Liver (tissue), 9 donors: ENCODE measurements around the gene LRRC47. TPM values are rescaled to one million over a fixed set of nuclear protein-coding genes. Genes with fewer than 3 reads are reported as not detected.
"Not testable (repeated sequence)": the region's sequence is repeated elsewhere in the genome, so short reads cannot be mapped to it uniquely, and the experiment has no call there.

Experiments
- DNase-seq: peaks from one replicate; pipeline ENCODE4 v3.0.0-alpha.2; 2017; ENCODE audit warnings: low spot score
- H3K27ac ChIP-seq, 2 donors: one replicate each; pipeline ENCODE4 v1.7.0; 2013; ENCODE audit warnings: inconsistent platforms in 2 of 2, low read length in 2 of 2, control low read depth in 1 of 2, low read depth in 1 of 2, mild to moderate bottlenecking in 1 of 2
- H3K27me3 ChIP-seq, 4 donors: one replicate each; pipeline versions ENCODE4 v1.6.1 to v1.7.0; 2013; ENCODE audit warnings: low read length in 3 of 4, inconsistent platforms in 1 of 4, mild to moderate bottlenecking in 1 of 4, moderate library complexity in 1 of 4; ENCODE audit not compliant: control insufficient read depth in 4 of 4, insufficient read depth in 4 of 4
- H3K36me3 ChIP-seq, 4 donors: one replicate each; pipeline versions ENCODE4 v1.6.1 to v1.7.0; 2013; ENCODE audit warnings: low read length in 3 of 4, mild to moderate bottlenecking in 3 of 4, low read depth in 1 of 4, moderate library complexity in 1 of 4; ENCODE audit not compliant: control insufficient read depth in 4 of 4, insufficient read depth in 3 of 4
- H3K4me1 ChIP-seq, 4 donors: one replicate each; pipeline versions ENCODE4 v1.6.1 to v1.7.0; 2013; ENCODE audit warnings: low read length in 3 of 4, mild to moderate bottlenecking in 3 of 4, moderate library complexity in 1 of 4; ENCODE audit not compliant: control insufficient read depth in 4 of 4, insufficient read depth in 4 of 4
- H3K4me3 ChIP-seq, 3 donors: one replicate each; pipeline versions ENCODE4 v1.6.1 to v1.7.0; 2013; ENCODE audit warnings: low read length in 3 of 3, control low read depth in 1 of 3, low read depth in 1 of 3, mild to moderate bottlenecking in 1 of 3
- H3K9ac ChIP-seq, 2 donors: one replicate each; pipeline ENCODE4 v1.7.0; 2013; ENCODE audit warnings: low read length in 2 of 2, mild to moderate bottlenecking in 2 of 2, moderate library complexity in 2 of 2, control low read depth in 1 of 2, low read depth in 1 of 2
- H3K9me3 ChIP-seq, 4 donors: one replicate each; pipeline versions ENCODE4 v1.6.1 to v1.7.0; 2013; ENCODE audit warnings: low read length in 3 of 4; ENCODE audit not compliant: control insufficient read depth in 4 of 4
- ATF3 ChIP-seq: IDR thresholded peaks from 2 replicates; pipeline ENCODE4 v1.6.1; 2016; ENCODE audit warnings: antibody characterized with exemption
- EGR1 ChIP-seq, 2 donors: IDR thresholded peaks; 2 replicates each; pipeline ENCODE4 v1.6.1; 2016 to 2018; ENCODE audit warnings: antibody characterized with exemption in 2 of 2, low read depth in 2 of 2
- FOXA1 ChIP-seq: IDR thresholded peaks from 2 replicates; pipeline ENCODE4 v1.6.1; 2016; ENCODE audit warnings: antibody characterized with exemption
- FOXA2 ChIP-seq: IDR thresholded peaks from 2 replicates; pipeline ENCODE4 v1.6.1; 2016; ENCODE audit warnings: antibody characterized with exemption
- GABPA ChIP-seq, 2 donors: IDR thresholded peaks in 1 of 2; conservative IDR thresholded peaks in 1 of 2; 2 replicates each; pipeline ENCODE4 v1.6.1; 2016; ENCODE audit warnings: antibody characterized with exemption in 2 of 2, mild to moderate bottlenecking in 1 of 2, moderate library complexity in 1 of 2
- HNF4A ChIP-seq, 2 donors: conservative IDR thresholded peaks; 2 replicates each; pipeline ENCODE4 v1.6.1; 2016; ENCODE audit warnings: antibody characterized with exemption in 2 of 2, mild to moderate bottlenecking in 2 of 2
- HNF4G ChIP-seq: IDR thresholded peaks from 2 replicates; pipeline ENCODE4 v1.6.1; 2016; ENCODE audit warnings: antibody characterized with exemption
- JUND ChIP-seq, 2 donors: IDR thresholded peaks; 2 replicates each; pipeline ENCODE4 v1.6.1; 2016; ENCODE audit warnings: antibody characterized with exemption in 2 of 2
- MAX ChIP-seq: IDR thresholded peaks from 2 replicates; pipeline ENCODE4 v1.6.1; 2016; ENCODE audit warnings: antibody characterized with exemption
- NR2F2 ChIP-seq: IDR thresholded peaks from 2 replicates; pipeline ENCODE4 v1.6.1; 2016; ENCODE audit warnings: antibody characterized with exemption
- RAD21 ChIP-seq, 2 donors: IDR thresholded peaks; 2 replicates each; pipeline ENCODE4 v1.6.1; 2016; ENCODE audit warnings: antibody characterized with exemption in 2 of 2, mild to moderate bottlenecking in 2 of 2
- RXRA ChIP-seq, 2 donors: IDR thresholded peaks; 2 replicates each; pipeline ENCODE4 v1.6.1; 2017 to 2018; ENCODE audit warnings: antibody characterized with exemption in 2 of 2, mild to moderate bottlenecking in 1 of 2
- SP1 ChIP-seq: IDR thresholded peaks from 2 replicates; pipeline ENCODE4 v1.6.1; 2018; ENCODE audit warnings: antibody characterized with exemption, mild to moderate bottlenecking
- TAF1 ChIP-seq: conservative IDR thresholded peaks from 2 replicates; pipeline ENCODE4 v1.6.1; 2016; ENCODE audit warnings: antibody characterized with exemption, mild to moderate bottlenecking
- YY1 ChIP-seq: IDR thresholded peaks from 2 replicates; pipeline ENCODE4 v1.6.1; 2016; ENCODE audit warnings: antibody characterized with exemption, mild to moderate bottlenecking
- WGBS: extraction: QIAGEN DNeasy Blood & Tissue Kit; methylation state at CpG from one replicate; pipeline ENCODE4 v1.1.7; 2013; 5-methylcytosine and 5-hydroxymethylcytosine counted together
- polyA plus RNA-seq, 2 donors: library from polyadenylated mRNA; stranded (reverse) in 1 of 2; unstranded in 1 of 2; fragments of 200-250 nt in 1 of 2; fragments of >200 nt in 1 of 2; fragmentation: Nextera tagmentation in 1 of 2; extraction: Ambion mirVana in 1 of 2; gene quantifications; one replicate each; pipeline versions ENCODE4 v1.2.1 to v1.2.3, GENCODE V29; 2013 to 2015
- total RNA-seq, 2 donors: library from RNA; depleted of rRNA; stranded (reverse); fragments of >200 nt; gene quantifications; one replicate each; pipeline ENCODE4 v1.2.3, GENCODE V29; 2014
- TF ChIP-seq, protein P1 (sequence below): IDR thresholded peaks from 2 replicates; pipeline ENCODE4 v1.6.1; 2016; ENCODE audit warnings: antibody characterized with exemption
- TF ChIP-seq, protein P2 (sequence below): IDR thresholded peaks from 2 replicates; pipeline ENCODE4 v1.6.1; 2016; ENCODE audit warnings: antibody characterized with exemption, mild to moderate bottlenecking
- TF ChIP-seq, protein P3 (sequence below): fragments of 150-350 bp; IDR thresholded peaks from 2 replicates; pipeline ENCODE4 v1.5.1; 2017; ENCODE audit warnings: improper control_type of control experiment, low read depth, low read length; ENCODE audit not compliant: missing input control
- donor health status: healthy.
- donor health status: healthy.
- donor health status: healthy.
- donor health status: healthy.
- donor health status: healthy.

The LRRC47 gene
- total and polyA plus RNA-seq, 4 donors: 8.7 to 23.8 (median 15.4) TPM

GRCh38 chr1:3811595-3811911 is 15.3 kb upstream of the LRRC47 start:
- no peak for DNase-seq
- H3K27ac ChIP-seq: no peak overlapping the region
- no peak overlapping the region for H3K4me3 ChIP-seq
- TF ChIP-seq YY1 (no peak), FOXA1 (no peak), NR2F2 (no peak), HNF4G (no peak), MAX (no peak), FOXA2 (no peak), HNF4A (conservative IDR thresholded peaks at IDR 0.05) (no peak), EGR1 (IDR thresholded peaks at IDR 0.05; ENCODE audit: low read depth in 2 of 2) (no peak), JUND (IDR thresholded peaks at IDR 0.05) (no peak), RAD21 (IDR thresholded peaks at IDR 0.05) (no peak), ATF3 (no peak), SP1 (no peak), TAF1 (no peak), RXRA (IDR thresholded peaks at IDR 0.05) (no peak), GABPA (IDR thresholded peaks at IDR 0.05 in 1 of 2, conservative IDR thresholded peaks at IDR 0.05 in 1 of 2) (no peak)
- TF ChIP-seq, protein P1, sequence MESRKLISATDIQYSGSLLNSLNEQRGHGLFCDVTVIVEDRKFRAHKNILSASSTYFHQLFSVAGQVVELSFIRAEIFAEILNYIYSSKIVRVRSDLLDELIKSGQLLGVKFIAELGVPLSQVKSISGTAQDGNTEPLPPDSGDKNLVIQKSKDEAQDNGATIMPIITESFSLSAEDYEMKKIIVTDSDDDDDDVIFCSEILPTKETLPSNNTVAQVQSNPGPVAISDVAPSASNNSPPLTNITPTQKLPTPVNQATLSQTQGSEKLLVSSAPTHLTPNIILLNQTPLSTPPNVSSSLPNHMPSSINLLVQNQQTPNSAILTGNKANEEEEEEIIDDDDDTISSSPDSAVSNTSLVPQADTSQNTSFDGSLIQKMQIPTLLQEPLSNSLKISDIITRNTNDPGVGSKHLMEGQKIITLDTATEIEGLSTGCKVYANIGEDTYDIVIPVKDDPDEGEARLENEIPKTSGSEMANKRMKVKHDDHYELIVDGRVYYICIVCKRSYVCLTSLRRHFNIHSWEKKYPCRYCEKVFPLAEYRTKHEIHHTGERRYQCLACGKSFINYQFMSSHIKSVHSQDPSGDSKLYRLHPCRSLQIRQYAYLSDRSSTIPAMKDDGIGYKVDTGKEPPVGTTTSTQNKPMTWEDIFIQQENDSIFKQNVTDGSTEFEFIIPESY: no peak
- TF ChIP-seq, protein P2, sequence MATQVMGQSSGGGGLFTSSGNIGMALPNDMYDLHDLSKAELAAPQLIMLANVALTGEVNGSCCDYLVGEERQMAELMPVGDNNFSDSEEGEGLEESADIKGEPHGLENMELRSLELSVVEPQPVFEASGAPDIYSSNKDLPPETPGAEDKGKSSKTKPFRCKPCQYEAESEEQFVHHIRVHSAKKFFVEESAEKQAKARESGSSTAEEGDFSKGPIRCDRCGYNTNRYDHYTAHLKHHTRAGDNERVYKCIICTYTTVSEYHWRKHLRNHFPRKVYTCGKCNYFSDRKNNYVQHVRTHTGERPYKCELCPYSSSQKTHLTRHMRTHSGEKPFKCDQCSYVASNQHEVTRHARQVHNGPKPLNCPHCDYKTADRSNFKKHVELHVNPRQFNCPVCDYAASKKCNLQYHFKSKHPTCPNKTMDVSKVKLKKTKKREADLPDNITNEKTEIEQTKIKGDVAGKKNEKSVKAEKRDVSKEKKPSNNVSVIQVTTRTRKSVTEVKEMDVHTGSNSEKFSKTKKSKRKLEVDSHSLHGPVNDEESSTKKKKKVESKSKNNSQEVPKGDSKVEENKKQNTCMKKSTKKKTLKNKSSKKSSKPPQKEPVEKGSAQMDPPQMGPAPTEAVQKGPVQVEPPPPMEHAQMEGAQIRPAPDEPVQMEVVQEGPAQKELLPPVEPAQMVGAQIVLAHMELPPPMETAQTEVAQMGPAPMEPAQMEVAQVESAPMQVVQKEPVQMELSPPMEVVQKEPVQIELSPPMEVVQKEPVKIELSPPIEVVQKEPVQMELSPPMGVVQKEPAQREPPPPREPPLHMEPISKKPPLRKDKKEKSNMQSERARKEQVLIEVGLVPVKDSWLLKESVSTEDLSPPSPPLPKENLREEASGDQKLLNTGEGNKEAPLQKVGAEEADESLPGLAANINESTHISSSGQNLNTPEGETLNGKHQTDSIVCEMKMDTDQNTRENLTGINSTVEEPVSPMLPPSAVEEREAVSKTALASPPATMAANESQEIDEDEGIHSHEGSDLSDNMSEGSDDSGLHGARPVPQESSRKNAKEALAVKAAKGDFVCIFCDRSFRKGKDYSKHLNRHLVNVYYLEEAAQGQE: no peak
- TF ChIP-seq, protein P3, sequence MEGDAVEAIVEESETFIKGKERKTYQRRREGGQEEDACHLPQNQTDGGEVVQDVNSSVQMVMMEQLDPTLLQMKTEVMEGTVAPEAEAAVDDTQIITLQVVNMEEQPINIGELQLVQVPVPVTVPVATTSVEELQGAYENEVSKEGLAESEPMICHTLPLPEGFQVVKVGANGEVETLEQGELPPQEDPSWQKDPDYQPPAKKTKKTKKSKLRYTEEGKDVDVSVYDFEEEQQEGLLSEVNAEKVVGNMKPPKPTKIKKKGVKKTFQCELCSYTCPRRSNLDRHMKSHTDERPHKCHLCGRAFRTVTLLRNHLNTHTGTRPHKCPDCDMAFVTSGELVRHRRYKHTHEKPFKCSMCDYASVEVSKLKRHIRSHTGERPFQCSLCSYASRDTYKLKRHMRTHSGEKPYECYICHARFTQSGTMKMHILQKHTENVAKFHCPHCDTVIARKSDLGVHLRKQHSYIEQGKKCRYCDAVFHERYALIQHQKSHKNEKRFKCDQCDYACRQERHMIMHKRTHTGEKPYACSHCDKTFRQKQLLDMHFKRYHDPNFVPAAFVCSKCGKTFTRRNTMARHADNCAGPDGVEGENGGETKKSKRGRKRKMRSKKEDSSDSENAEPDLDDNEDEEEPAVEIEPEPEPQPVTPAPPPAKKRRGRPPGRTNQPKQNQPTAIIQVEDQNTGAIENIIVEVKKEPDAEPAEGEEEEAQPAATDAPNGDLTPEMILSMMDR: no peak
- no peaks in the 10 kb centered on the region for H3K27me3 ChIP-seq
- 63% methylated on average over 2 of the region's 2 CpGs for WGBS
- no peak overlapping the region for H3K9ac ChIP-seq
- H3K36me3 ChIP-seq: peaks cover 3 to 26% (median 9%) of the 10 kb centered on the region in 4 donors
- H3K9me3 ChIP-seq: no peaks in the 10 kb centered on the region
- no peaks in the 10 kb centered on the region for H3K4me1 ChIP-seq

DNA sequence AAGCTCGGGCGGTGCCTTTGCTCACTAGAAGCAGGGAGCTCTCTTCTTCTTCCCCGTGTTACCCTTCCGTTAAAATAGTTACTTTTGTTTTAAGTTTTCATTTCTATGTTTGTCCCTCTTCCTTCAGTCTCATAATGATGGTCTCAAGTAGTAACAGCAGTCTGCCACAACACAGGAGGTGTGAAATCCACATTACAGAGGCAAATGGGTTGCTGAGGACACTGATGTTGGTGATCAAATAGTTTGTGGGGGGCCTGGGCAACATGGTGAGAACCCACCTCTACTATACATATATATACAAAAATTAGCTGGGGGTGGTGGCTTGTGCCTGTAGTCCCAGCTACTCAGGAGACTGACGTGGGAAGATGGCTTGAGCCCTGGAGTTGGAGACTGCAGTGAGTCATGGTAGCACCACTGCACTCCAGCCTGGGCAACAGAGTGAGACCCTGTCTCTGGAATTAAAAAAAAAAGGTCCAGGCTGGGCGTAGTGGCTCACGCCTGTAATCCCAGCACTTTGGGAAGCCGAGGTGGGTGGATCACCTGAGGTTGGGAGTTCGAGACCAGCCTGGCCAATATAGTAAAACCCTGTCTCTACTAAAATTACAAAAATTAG is 14.0 kb upstream of the LRRC47 start:
- peaks cover 3 to 13% (median 8%) of the 10 kb centered on the region in 4 donors for H3K36me3 ChIP-seq
- not testable (repeated sequence) for H3K9ac ChIP-seq, H3K4me3 ChIP-seq, H3K4me1 ChIP-seq, H3K9me3 ChIP-seq, H3K27me3 ChIP-seq, H3K27ac ChIP-seq, DNase-seq
- WGBS: 83% methylated on average over 9 of the region's 9 CpGs
